OCI-LY1 (cell line): ENCODE data around the gene TNS1.

Source experiments
- H2AFZ ChIP-seq: fragments of 200-600 bp; sonication (generic), shearing (Covaris generic); 2 replicates; pipeline ENCODE4 v1.6.0; 2014; ENCODE audit warnings: antibody characterized with exemption, mild to moderate bottlenecking, low read length
- H3F3A ChIP-seq: fragments of 200-600 bp; sonication (generic), shearing (Covaris generic); 2 replicates; pipeline ENCODE4 v1.6.0; 2014; ENCODE audit warnings: mild to moderate bottlenecking, antibody characterized with exemption, low read length, moderate library complexity; ENCODE audit not compliant: insufficient read depth
- H3K27ac ChIP-seq: fragments of 200-600 bp; sonication (generic); 2 replicates; pipeline ENCODE4 v1.5.1; 2014; ENCODE audit warnings: low read length, mixed run types, mild to moderate bottlenecking, low read depth; ENCODE audit not compliant: poor library complexity, severe bottlenecking
- H3K27me3 ChIP-seq: fragments of 200-600 bp; sonication (generic); 2 replicates; pipeline ENCODE4 v1.6.0; 2014; ENCODE audit warnings: antibody characterized with exemption, mild to moderate bottlenecking, low read length, moderate library complexity; ENCODE audit not compliant: insufficient read depth
- H3K36me3 ChIP-seq: fragments of 200-600 bp; sonication (generic); 2 replicates; pipeline ENCODE4 v1.6.1; 2014; ENCODE audit warnings: mild to moderate bottlenecking, antibody characterized with exemption, low read length, moderate library complexity, mixed read lengths; ENCODE audit not compliant: insufficient read depth
- H3K4me1 ChIP-seq: fragments of 200-600 bp; sonication (generic); 2 replicates; pipeline ENCODE4 v1.5.1; 2014; ENCODE audit warnings: mild to moderate bottlenecking, low read length, moderate library complexity; ENCODE audit not compliant: insufficient read depth, severe bottlenecking
- H3K4me2 ChIP-seq: fragments of 200-600 bp; sonication (generic), shearing (Covaris generic); 2 replicates; pipeline ENCODE4 v1.6.1; 2014; ENCODE audit warnings: low read length
- H3K4me3 ChIP-seq: fragments of 200-600 bp; sonication (generic); 2 replicates; pipeline ENCODE4 v1.5.1; 2014; ENCODE audit warnings: low read length, low read depth, mild to moderate bottlenecking, mixed read lengths; ENCODE audit not compliant: poor library complexity, severe bottlenecking
- H3K79me2 ChIP-seq: fragments of 200-600 bp; shearing (Covaris generic); 2 replicates; pipeline ENCODE4 v1.6.1; 2016; ENCODE audit warnings: mixed run types, low read length, mixed read lengths; ENCODE audit not compliant: insufficient read depth
- H3K9ac ChIP-seq: fragments of 200-600 bp; sonication (generic), shearing (Covaris generic); 2 replicates; pipeline ENCODE4 v1.6.1; 2014; ENCODE audit warnings: mild to moderate bottlenecking, low read length, mixed read lengths
- H3K9me2 ChIP-seq: fragments of 200-600 bp; sonication (generic), shearing (Covaris generic); 2 replicates; pipeline ENCODE4 v1.6.1; 2014; ENCODE audit warnings: low read depth, mild to moderate bottlenecking, low read length, mixed read lengths
- H3K9me3 ChIP-seq: fragments of 200-600 bp; shearing (Covaris generic); 2 replicates; pipeline ENCODE4 v1.6.1; 2014; ENCODE audit warnings: low read length, mixed read lengths
- H4K20me1 ChIP-seq: fragments of 200-600 bp; sonication (generic), shearing (Covaris generic); 2 replicates; pipeline ENCODE4 v1.6.0; 2016; ENCODE audit warnings: mild to moderate bottlenecking, low read length; ENCODE audit not compliant: insufficient read depth
- CTCF ChIP-seq: fragments of 200-600 bp; sonication (generic), shearing (Covaris generic); IDR thresholded peaks from 2 replicates; pipeline ENCODE4 v1.5.1; 2017; ENCODE audit warnings: mild to moderate bottlenecking, antibody characterized with exemption, low read length, moderate library complexity, mixed read lengths
- EZH2 ChIP-seq: fragments of 200-600 bp; sonication (generic), shearing (Covaris generic); IDR thresholded peaks from 2 replicates; pipeline ENCODE4 v1.8.0; 2017; ENCODE audit warnings: borderline replicate concordance, mixed run types, mild to moderate bottlenecking, antibody characterized with exemption, low read length, moderate library complexity, mixed read lengths

Gene TNS1

GRCh38 chr2:217975626-217976025, 27.2 kb downstream of the TNS1 start:
- Histone ChIP-seq H3K4me2 (no peak overlapping the region), H3K4me1 (no peaks in the 10 kb centered on the region), H3K9me3 (no peaks in the 10 kb centered on the region), H3K9ac (no peak overlapping the region), H3K9me2 (no peaks in the 10 kb centered on the region), H2AFZ (no peak overlapping the region), H4K20me1 (no peaks in the 10 kb centered on the region), H3K4me3 (no peak overlapping the region), H3K27me3 (no peaks in the 10 kb centered on the region), H3K36me3 (no peaks in the 10 kb centered on the region), H3K27ac (no peak overlapping the region), H3K79me2 (no peaks in the 10 kb centered on the region), H3F3A (no peaks in the 10 kb centered on the region)
- TF ChIP-seq EZH2: no peak

- Histone ChIP-seq H4K20me1 (no peaks in the 10 kb centered on the region), H3F3A (no peaks in the 10 kb centered on the region), H3K4me3 (no peak overlapping the region), H3K36me3 (no peaks in the 10 kb centered on the region), H3K9me3 (no peaks in the 10 kb centered on the region), H3K4me2 (no peak overlapping the region), H2AFZ (no peak overlapping the region), H3K4me1 (no peaks in the 10 kb centered on the region), H3K9ac (no peak overlapping the region), H3K79me2 (no peaks in the 10 kb centered on the region), H3K27me3 (no peaks in the 10 kb centered on the region; the same call in 1 of the 2 replicates), H3K27ac (no peak overlapping the region), H3K9me2 (no peaks in the 10 kb centered on the region)
- TF ChIP-seq EZH2 (no peak), CTCF (no peak)
Measured at GRCh38 chr2:217974389-217975005, 28.3 kb downstream of the TNS1 start.

- Histone ChIP-seq H3K27me3 (no peaks in the 10 kb centered on the region; the same call in 1 of the 2 replicates), H3K36me3 (no peaks in the 10 kb centered on the region), H3K4me3 (no peak overlapping the region), H3K27ac (no peak overlapping the region), H3K9me2 (no peaks in the 10 kb centered on the region), H2AFZ (no peak overlapping the region), H3K4me2 (no peak overlapping the region), H4K20me1 (no peaks in the 10 kb centered on the region), H3K79me2 (no peaks in the 10 kb centered on the region), H3K4me1 (no peaks in the 10 kb centered on the region), H3K9me3 (no peaks in the 10 kb centered on the region), H3K9ac (no peak overlapping the region), H3F3A (no peaks in the 10 kb centered on the region)
- TF ChIP-seq EZH2 (no peak), CTCF (no peak)
Measured at GRCh38 chr2:217973008-217973787, 29.6 kb downstream of the TNS1 start.
